Naive thymus-derived CD4-positive, alpha-beta T cell (primary cell): ENCODE data around the gene MRPS2. TPM values are rescaled to one million over a fixed set of nuclear protein-coding genes. Genes with fewer than 3 reads are reported as not detected.

Experiments used
- ATAC-seq: fragments of 150-1000 bp; cut with Tn5 transposase; 2 replicates; pipeline ENCODE4 v1.10.0; 2021; ENCODE audit warnings: mild to moderate bottlenecking, moderate library complexity
- CTCF ChIA-PET: fragments of 350-600 bp; sonication (Branson Sonifier 250); formaldehyde crosslinking; loops from one replicate; lab custom pipeline; 2021; ENCODE audit warnings: antibody characterized with exemption; lab: Charles Lee
- POLR2A ChIA-PET: fragments of 350-600 bp; sonication (Branson Sonifier 250); formaldehyde crosslinking; loops from one replicate; lab custom pipeline; 2021; ENCODE audit warnings: antibody characterized with exemption, inconsistent platforms; lab: Charles Lee
- DNase-seq, 9 donors: peaks; one replicate each; pipeline versions ENCODE4 v3.0.0 to v3.0.0-alpha.2; 2020 to 2022; ENCODE audit warnings: mixed read lengths in 1 of 9
- H3K27ac ChIP-seq: one replicate; pipeline ENCODE4 v1.7.0; 2013; ENCODE audit warnings: mild to moderate bottlenecking, low read depth, low read length, moderate library complexity
- H3K27me3 ChIP-seq, 2 donors: one replicate each; pipeline ENCODE4 v1.7.0; 2013; ENCODE audit warnings: low read length in 2 of 2, mild to moderate bottlenecking in 2 of 2, moderate library complexity in 2 of 2; ENCODE audit not compliant: control insufficient read depth in 2 of 2, insufficient read depth in 2 of 2
- H3K36me3 ChIP-seq, 3 experiments: 1 replicate in 2 of 3; 2 replicates in 1 of 3; pipeline ENCODE4 v1.7.0; 2013; ENCODE audit warnings: low read length in 3 of 3, mild to moderate bottlenecking in 3 of 3, moderate library complexity in 1 of 3; ENCODE audit not compliant: insufficient read depth in 3 of 3, control insufficient read depth in 2 of 3
- H3K4me1 ChIP-seq, 2 donors: one replicate each; pipeline ENCODE4 v1.7.0; 2013; ENCODE audit warnings: low read length in 2 of 2, mild to moderate bottlenecking in 2 of 2, moderate library complexity in 1 of 2; ENCODE audit not compliant: control insufficient read depth in 2 of 2, insufficient read depth in 2 of 2
- H3K4me3 ChIP-seq: 2 replicates; pipeline ENCODE4 v1.7.0; 2013; ENCODE audit warnings: mild to moderate bottlenecking, low read length
- H3K9me3 ChIP-seq, 3 experiments: 1 replicate in 2 of 3; 2 replicates in 1 of 3; pipeline ENCODE4 v1.7.0; 2013; ENCODE audit warnings: low read length in 3 of 3; ENCODE audit not compliant: control insufficient read depth in 2 of 3
- H3K27ac Mint-ChIP-seq, 9 donors: one replicate each; pipeline ENCODE4 v1.8.0; 2020 to 2022; ENCODE audit warnings: mixed read lengths in 9 of 9, mild to moderate bottlenecking in 8 of 9, moderate library complexity in 5 of 9, inconsistent platforms in 2 of 9
- H3K27me3 Mint-ChIP-seq, 5 donors: one replicate each; pipeline ENCODE4 v1.8.0; 2021 to 2022; ENCODE audit warnings: mixed read lengths in 5 of 5, mild to moderate bottlenecking in 1 of 5
- H3K36me3 Mint-ChIP-seq, 5 donors: one replicate each; pipeline ENCODE4 v1.8.0; 2020 to 2022; ENCODE audit warnings: mixed read lengths in 5 of 5, mild to moderate bottlenecking in 3 of 5, inconsistent platforms in 1 of 5
- H3K4me1 Mint-ChIP-seq, 7 donors: one replicate each; pipeline ENCODE4 v1.8.0; 2020 to 2022; ENCODE audit warnings: mixed read lengths in 7 of 7, mild to moderate bottlenecking in 3 of 7, inconsistent platforms in 1 of 7
- H3K4me3 Mint-ChIP-seq, 10 donors: one replicate each; pipeline ENCODE4 v1.8.0; 2020 to 2022; ENCODE audit warnings: mild to moderate bottlenecking in 10 of 10, mixed read lengths in 10 of 10, moderate library complexity in 6 of 10, inconsistent platforms in 2 of 10
- H3K9me3 Mint-ChIP-seq, 11 donors: one replicate each; pipeline ENCODE4 v1.8.0; 2020 to 2022; ENCODE audit warnings: mixed read lengths in 11 of 11, mild to moderate bottlenecking in 4 of 11, inconsistent platforms in 1 of 11, moderate library complexity in 1 of 11
- intact Hi-C, 2 donors: fragments of 100-400 bp; cut with micrococcal nuclease; formaldehyde crosslinking; loops; one replicate each; pipeline ENCODE4 v1.15.1; 2023
- polyA plus RNA-seq, 2 donors: library from polyadenylated mRNA; unstranded; fragments of 300-500 nt; fragmentation: Illumina TruSeq; gene quantifications; one replicate each; pipeline ENCODE4 v1.2.3, GENCODE V29; 2021
- total RNA-seq, 6 experiments: library from RNA in 5 of 6; stranded (reverse) in 5 of 6; gene quantifications; 1 replicate in 5 of 6; 2 replicates in 1 of 6; pipeline ENCODE4 v1.2.3 and lab custom pipeline; 2021 to 2026

MRPS2 gene
- total and polyA plus RNA-seq, 7 experiments from 2014 or later, result 19.4 to 66.1 (median 28.8) TPM

DNA sequence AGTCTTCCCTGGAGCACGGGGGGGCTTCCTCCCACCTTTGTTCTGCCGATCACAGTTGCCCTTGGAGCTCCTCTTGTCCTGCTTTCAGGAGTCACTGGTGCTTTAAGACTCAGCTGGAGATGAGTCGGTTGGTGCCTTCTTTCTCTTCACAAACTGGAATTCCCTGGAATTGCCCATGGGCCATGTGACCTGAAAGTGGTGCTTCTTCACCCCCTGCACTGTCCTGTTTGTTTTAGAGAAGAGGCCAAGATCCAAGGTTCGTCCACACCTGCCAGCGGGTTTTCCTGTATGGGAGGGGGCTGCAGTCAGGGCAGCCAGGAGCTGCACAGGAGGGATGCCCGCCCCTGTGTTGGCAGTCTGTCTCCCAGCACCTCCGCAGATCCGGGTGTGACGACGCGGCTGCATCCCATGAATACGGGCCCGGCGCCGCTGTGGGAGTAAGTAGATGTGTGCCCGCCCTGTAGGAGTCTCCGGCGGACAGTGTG, 9.5 kb upstream of the MRPS2 start:
- no peak overlapping the region for H3K4me3 Mint-ChIP-seq
- Histone ChIP-seq H3K27me3 (no peaks in the 10 kb centered on the region), H3K9me3 (no peaks in the 10 kb centered on the region), H3K27ac (no peak overlapping the region), H3K36me3 (no peaks in the 10 kb centered on the region), H3K4me3 (no peak overlapping the region), H3K4me1 (no peaks in the 10 kb centered on the region)
- intact Hi-C loops, result no loop called here
- peaks cover 0 to 11% (median 4%) of the 10 kb centered on the region in 5 donors for H3K27me3 Mint-ChIP-seq
- DNase-seq, result no peak
- H3K9me3 Mint-ChIP-seq, result no peaks in the 10 kb centered on the region
- no peak for ATAC-seq
- H3K36me3 Mint-ChIP-seq, result no peaks in the 10 kb centered on the region
- no peaks in the 10 kb centered on the region for H3K4me1 Mint-ChIP-seq
- H3K27ac Mint-ChIP-seq, result no peak overlapping the region
- POLR2A ChIA-PET, result no interaction called here
- CTCF ChIA-PET, result no interaction called here

DNA sequence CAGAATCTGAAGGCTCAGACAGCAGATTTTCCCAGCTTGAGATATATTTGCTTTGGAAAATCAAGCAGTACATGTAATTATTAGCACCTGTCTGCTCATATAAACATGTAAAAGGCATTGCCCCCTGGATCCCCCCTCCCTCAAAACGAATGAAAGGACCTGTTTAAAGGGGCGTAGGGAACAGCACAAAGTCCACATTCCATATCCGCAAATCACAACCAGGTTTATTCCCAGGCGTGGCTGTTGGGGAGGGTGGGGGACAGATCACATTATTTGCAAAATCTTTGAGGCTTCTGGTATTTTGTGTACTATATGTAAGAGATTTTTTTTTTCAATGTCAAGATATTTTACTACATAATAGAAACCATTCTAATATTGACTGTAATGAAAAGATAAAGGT, 8.7 kb upstream of the MRPS2 start:
- Mint-ChIP-seq H3K27me3 (peaks cover 0 to 11% (median 4%) of the 10 kb centered on the region in 5 donors), H3K4me3 (no peak overlapping the region), H3K36me3 (no peaks in the 10 kb centered on the region), H3K9me3 (no peaks in the 10 kb centered on the region), H3K4me1 (no peaks in the 10 kb centered on the region), H3K27ac (no peak overlapping the region)
- Histone ChIP-seq H3K9me3 (no peaks in the 10 kb centered on the region), H3K4me1 (no peaks in the 10 kb centered on the region), H3K4me3 (no peak overlapping the region), H3K27ac (no peak overlapping the region), H3K27me3 (no peaks in the 10 kb centered on the region), H3K36me3 (no peaks in the 10 kb centered on the region)
- intact Hi-C loops, result no loop called here
- no peak for ATAC-seq
- DNase-seq, result no peak
- ChIA-PET POLR2A (no interaction called here), CTCF (no interaction called here)

DNA sequence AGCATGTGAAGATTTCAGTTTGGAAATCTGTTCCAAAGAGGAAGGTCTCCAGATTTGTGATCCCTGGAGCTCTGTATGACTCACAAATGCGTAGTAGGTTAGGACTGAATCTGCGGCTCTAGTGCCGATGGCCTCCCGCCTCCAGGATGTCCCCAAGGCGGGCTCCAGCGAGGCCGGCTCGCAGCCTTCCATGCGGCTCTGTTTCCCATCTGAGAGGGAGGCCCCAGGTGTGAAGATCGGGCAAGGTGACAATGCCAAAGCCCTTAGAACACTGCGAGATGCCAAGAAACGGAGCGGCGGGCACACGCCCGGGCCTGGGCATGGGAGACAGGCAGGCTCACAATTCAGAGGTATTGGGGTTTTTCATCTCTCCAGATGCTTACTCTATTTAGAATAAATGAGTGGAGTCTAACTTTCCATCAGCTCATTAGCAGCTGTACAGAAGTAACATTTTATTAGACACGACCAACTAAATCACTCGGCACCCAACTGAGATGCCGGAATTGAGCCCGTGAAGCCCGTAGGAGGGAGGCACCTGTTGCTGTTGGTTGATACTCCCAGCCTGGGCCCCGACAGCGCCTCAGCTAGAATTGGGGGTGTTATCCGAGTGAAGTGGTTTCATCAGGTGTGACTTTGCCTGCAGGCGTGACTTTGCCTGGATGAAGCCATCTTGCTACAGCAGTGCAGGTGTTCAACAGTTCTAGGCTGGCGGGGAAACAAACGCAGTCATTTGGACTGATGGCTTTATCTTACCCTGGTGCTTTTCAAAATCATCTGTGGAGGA, 7.4 kb upstream of the MRPS2 start:
- no peaks in the 10 kb centered on the region for H3K36me3 Mint-ChIP-seq
- Histone ChIP-seq H3K27ac (no peak overlapping the region), H3K4me3 (no peak overlapping the region), H3K36me3 (no peaks in the 10 kb centered on the region), H3K9me3 (no peaks in the 10 kb centered on the region), H3K4me1 (no peaks in the 10 kb centered on the region), H3K27me3 (no peaks in the 10 kb centered on the region)
- CTCF ChIA-PET, result interaction anchor here (0.7 kb wide), 1 partner anchor 91 kb away, joined by 3 read pairs; no protein-coding TSS in a partner anchor
- POLR2A ChIA-PET, result no interaction called here
- H3K4me1 Mint-ChIP-seq, result no peaks in the 10 kb centered on the region
- ATAC-seq, result no peak
- DNase-seq, result no peak
- H3K4me3 Mint-ChIP-seq, result no peak overlapping the region
- H3K9me3 Mint-ChIP-seq, result no peaks in the 10 kb centered on the region
- no peak overlapping the region for H3K27ac Mint-ChIP-seq
- intact Hi-C loops, result no loop called here
- peaks cover 0 to 11% (median 4%) of the 10 kb centered on the region in 5 donors for H3K27me3 Mint-ChIP-seq

DNA sequence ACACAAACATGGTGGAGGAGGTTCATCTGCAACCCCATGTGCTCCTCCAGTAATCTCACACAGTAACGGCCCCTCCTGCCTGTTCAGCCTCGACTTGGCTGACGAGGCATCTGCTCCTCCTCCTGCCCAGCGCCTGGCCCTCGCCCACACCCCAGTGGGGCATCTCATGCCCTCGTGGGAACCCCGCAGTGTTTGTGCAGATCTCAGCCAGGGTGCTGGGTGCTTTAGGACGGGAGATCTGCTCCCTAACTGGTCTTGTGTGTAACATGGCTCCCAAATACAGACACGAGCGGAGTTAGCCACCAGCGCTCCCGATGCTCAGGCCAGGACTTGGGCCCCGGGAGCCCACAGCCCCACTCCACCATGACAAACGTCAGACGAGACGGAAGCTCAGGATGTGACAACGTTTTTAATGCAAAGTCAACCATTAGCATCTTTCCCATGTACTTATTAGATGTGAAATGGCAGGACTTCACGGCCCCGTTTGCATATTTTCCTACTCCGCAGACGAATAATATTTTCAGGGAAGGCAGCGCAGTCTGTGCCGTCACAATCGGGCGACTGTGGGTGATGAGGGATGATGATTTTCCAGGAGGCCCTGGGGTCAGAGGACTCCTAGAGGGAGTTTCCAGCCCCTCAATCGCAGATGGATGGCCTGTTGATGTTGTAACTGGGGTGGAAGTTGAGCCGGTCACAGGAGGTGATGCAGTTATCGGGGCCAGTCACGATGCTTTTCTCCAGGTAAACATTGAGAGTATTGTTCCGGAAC, 5.5 kb upstream of the MRPS2 start:
- Mint-ChIP-seq H3K4me3 (no peak overlapping the region), H3K9me3 (no peaks in the 10 kb centered on the region), H3K27ac (no peak overlapping the region), H3K27me3 (peaks cover 0 to 11% (median 4%) of the 10 kb centered on the region in 5 donors), H3K36me3 (no peaks in the 10 kb centered on the region), H3K4me1 (peaks cover 0 to 8% (median 0%) of the 10 kb centered on the region in 7 donors)
- H3K27ac ChIP-seq, result no peak overlapping the region
- peaks cover 0 to 2% (median 0%) of the 10 kb centered on the region in 3 experiments for H3K36me3 ChIP-seq
- H3K27me3 ChIP-seq, result no peaks in the 10 kb centered on the region
- intact Hi-C loops, result no loop called here
- ChIA-PET CTCF (no interaction called here), POLR2A (no interaction called here)
- no peak overlapping the region for H3K4me3 ChIP-seq
- no peak for ATAC-seq
- no peak for DNase-seq
- no peaks in the 10 kb centered on the region for H3K4me1 ChIP-seq
- no peaks in the 10 kb centered on the region for H3K9me3 ChIP-seq

DNA sequence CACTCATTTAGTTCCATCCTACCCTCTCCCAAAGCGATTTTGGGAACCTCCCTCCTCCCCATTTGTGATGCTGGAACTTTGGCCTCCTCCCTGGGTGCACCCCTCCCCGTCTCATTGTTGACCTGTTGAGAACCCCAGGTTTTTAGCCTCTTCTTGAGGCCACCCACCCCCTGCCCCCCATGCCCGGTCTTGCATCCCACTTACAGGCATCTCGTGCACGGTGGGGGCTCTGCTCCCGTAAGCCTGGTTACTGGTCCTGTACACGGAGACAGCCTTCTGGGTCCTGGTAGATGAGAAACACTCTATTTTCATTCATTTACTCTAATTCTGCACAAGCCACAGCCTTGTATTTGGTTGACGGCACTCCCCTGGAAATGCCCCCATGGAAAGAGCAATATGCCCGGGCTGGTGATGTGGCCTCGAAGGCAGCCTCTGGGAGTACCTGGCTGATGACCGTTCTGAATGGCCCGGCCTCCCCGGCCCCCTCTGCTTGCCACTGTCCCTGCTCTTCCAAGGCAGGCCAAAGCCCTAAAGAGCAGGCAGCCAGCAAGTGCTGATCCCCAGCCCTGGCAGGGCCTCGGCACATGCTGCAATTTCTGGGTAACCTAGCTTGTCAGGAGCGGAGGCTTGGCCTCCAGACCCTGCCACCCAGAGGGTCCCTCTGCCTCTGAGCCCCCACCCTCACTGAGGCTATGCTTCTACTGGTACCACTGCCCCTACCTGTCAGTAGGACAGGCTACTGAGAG, 1.9 kb upstream of the MRPS2 start:
- no peak for DNase-seq
- peak overlapping the region in 9 of 10 donors; percentile 78 to 95 (median 89) for H3K4me3 Mint-ChIP-seq
- H3K4me1 ChIP-seq, result peaks cover 10 to 14% of the 10 kb centered on the region in 2 donors

More for the DNA sequence above, 1.9 kb upstream of the MRPS2 start:
- peaks cover 0 to 27% (median 0%) of the 10 kb centered on the region in 3 experiments for H3K36me3 ChIP-seq
- no peak overlapping the region for H3K4me3 ChIP-seq
- Mint-ChIP-seq H3K36me3 (peaks cover 0 to 8% (median 4%) of the 10 kb centered on the region in 5 donors), H3K27ac (peak overlapping the region in 1 of 9 donors; percentile 51), H3K4me1 (peaks cover 8 to 30% (median 14%) of the 10 kb centered on the region in 7 donors), H3K27me3 (peaks cover 0 to 5% (median 0%) of the 10 kb centered on the region in 5 donors), H3K9me3 (no peaks in the 10 kb centered on the region)
- no peaks in the 10 kb centered on the region for H3K27me3 ChIP-seq
- H3K9me3 ChIP-seq, result no peaks in the 10 kb centered on the region
- ChIA-PET POLR2A (no interaction called here), CTCF (no interaction called here)
- intact Hi-C loops, result no loop called here
- no peak overlapping the region for H3K27ac ChIP-seq
- ATAC-seq, result no peak
